ENCODE results near the gene EIPR1. TPM values are rescaled to one million over a fixed set of nuclear protein-coding genes. Genes with fewer than 3 reads are reported as not detected.

EIPR1 gene
- total RNA-seq, 2 experiments from 2014 or later: 39.1 to 42.7 TPM

DNA sequence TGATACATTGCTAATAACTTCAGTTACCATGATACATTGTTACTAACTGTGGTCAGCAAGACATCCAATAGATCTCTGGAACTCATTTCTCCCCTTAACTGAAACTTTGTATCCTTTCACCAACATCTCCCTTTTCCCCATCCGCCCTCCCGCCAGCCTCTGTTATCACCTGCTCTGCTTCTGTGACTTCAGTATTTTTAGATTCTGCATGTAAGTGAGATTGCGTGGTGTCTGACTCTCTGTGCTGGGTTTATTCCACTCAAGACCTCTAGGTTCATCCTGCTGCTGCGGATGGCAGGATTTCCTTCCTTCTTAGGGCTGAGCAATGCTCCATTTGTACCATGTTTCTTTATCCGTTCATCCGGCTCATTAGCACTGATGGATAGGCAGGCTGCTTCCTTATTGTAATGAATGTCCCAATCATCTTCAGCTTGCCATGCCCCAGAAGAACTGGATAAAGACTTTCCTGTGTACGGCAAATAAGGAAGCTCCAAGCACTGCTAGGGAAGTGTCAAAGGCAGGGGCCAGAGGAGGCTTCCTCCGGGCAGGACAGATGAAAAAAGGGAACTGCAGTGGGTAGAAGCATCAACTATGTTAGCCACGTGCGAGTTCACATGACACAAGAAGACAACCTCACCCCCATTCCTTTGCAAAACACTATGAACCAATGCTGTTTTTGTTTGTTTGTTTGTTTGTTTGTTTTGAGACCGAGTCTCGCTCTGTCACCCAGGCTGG, 113.4 kb downstream of the EIPR1 start:
- ChIA-PET POLR2A (no interaction called here), CTCF (no interaction called here)

GRCh38 chr2:3263487-3263886, 114.1 kb downstream of the EIPR1 start:
- CTCF ChIA-PET: no interaction called here

GRCh38 chr2:3262437-3263388, 114.9 kb downstream of the EIPR1 start:
- POLR2A ChIA-PET: no interaction called here
- CTCF ChIA-PET: no interaction called here

More at GRCh38 chr2:3263487-3263886, 114.1 kb downstream of the EIPR1 start:
- POLR2A ChIA-PET: no interaction called here

DNA sequence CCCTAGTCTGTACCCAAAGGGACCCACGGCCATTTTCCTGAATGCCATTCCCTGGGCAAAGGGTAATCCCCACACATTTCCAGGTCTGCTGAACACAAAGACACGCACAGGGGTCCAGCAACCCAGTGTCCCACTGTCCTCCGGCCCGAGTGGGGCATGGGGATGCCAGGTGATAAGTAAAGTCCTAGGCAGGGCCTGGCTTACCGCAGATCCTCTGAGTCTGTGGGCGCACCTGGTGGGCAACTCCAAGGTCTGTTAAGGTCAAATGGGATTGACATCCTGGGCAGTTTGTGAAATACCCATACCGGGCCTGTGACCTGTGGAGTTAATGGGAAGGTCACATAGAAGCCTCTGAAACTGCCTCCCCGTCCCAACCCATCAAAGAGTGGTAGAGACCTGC, 116.1 kb downstream of the EIPR1 start:
- ChIA-PET CTCF (no interaction called here), POLR2A (no interaction called here)

GRCh38 chr2:3260959-3261358, 116.7 kb downstream of the EIPR1 start:
- POLR2A ChIA-PET: no interaction called here

GRCh38 chr2:3257826-3258225, 119.8 kb downstream of the EIPR1 start:
- CTCF ChIA-PET: no interaction called here

More at GRCh38 chr2:3260959-3261358, 116.7 kb downstream of the EIPR1 start:
- CTCF ChIA-PET: no interaction called here

GRCh38 chr2:3257166-3257565, 120.5 kb downstream of the EIPR1 start:
- ChIA-PET CTCF (no interaction called here), POLR2A (no interaction called here)

More at GRCh38 chr2:3257826-3258225, 119.8 kb downstream of the EIPR1 start:
- POLR2A ChIA-PET: no interaction called here

DNA sequence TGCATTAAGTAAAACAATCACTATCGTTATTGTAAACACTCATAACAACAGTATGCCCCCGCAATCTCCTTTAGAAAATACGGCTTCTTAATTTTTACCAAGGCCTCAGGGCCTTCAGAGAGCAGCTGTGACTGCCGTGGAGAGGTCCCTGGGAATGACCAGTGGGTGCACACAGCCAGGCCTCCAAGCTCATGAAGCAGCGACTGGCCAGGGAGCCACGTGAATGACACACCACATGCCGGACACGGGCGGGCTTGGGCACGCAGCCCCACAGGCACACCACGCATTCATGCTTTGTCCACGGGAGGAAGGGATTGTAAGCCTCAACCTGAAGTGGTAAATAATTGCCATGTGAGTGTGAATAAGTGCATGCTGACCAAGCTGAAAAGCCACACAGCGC, 121.0 kb downstream of the EIPR1 start:
- ChIA-PET CTCF (no interaction called here), POLR2A (no interaction called here)

DNA sequence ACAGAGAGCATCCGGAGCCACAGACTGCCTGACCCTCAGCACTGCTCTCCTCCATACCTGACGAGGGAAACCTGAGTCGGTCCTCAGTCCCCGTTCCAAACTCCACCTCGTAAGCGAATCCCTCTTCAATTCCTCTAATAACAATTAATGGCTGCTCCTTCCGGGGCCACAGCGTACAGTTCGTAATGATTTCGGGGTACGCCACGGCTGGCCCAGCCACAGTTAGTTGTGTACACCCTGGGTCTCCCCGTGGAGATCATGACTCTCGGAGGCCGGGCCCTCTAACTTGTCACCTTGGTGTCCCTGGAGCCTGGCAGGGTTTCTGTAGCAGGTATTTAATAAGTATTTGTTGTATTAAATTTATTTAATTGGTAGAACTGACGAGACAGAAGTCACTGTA, 121.5 kb downstream of the EIPR1 start:
- ChIA-PET CTCF (no interaction called here), POLR2A (no interaction called here)

GRCh38 chr2:3254442-3254941, 123.1 kb downstream of the EIPR1 start:
- ChIA-PET POLR2A (no interaction called here), CTCF (no interaction called here)

DNA sequence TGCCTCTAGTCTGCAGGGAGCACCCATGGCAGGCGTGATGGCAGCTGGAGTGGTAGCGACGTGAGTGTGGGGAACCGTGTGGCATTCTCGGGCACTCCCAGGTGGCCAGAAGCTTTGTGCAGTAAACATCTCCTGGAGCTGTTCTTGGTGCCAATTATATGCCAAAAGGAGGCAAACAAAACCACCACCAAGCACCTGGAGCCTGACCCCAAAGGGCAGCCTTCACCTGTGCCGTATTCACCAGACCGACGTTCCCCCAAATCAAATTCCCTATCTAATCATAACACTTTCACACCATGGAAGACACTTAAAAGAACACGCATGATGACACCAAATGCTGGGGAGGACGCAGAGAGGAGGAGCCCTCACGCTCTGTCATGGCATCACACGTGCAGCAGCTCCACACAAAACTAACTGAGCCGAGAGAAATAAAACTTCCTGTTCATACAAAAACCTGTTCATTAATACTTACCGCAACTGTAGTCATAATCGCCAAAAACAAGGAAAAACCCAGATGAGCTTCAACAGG, 123.6 kb downstream of the EIPR1 start:
- POLR2A ChIA-PET: no interaction called here

GRCh38 chr2:3251946-3252345, 125.7 kb downstream of the EIPR1 start:
- CTCF ChIA-PET: no interaction called here

More for the DNA sequence above, 123.6 kb downstream of the EIPR1 start:
- CTCF ChIA-PET: no interaction called here

GRCh38 chr2:3249476-3249962, 128.1 kb downstream of the EIPR1 start:
- ChIA-PET CTCF (no interaction called here), POLR2A (no interaction called here)

More at GRCh38 chr2:3251946-3252345, 125.7 kb downstream of the EIPR1 start:
- POLR2A ChIA-PET: no interaction called here

GRCh38 chr2:3248754-3249475, 128.7 kb downstream of the EIPR1 start:
- ChIA-PET POLR2A (no interaction called here), CTCF (no interaction called here)

DNA sequence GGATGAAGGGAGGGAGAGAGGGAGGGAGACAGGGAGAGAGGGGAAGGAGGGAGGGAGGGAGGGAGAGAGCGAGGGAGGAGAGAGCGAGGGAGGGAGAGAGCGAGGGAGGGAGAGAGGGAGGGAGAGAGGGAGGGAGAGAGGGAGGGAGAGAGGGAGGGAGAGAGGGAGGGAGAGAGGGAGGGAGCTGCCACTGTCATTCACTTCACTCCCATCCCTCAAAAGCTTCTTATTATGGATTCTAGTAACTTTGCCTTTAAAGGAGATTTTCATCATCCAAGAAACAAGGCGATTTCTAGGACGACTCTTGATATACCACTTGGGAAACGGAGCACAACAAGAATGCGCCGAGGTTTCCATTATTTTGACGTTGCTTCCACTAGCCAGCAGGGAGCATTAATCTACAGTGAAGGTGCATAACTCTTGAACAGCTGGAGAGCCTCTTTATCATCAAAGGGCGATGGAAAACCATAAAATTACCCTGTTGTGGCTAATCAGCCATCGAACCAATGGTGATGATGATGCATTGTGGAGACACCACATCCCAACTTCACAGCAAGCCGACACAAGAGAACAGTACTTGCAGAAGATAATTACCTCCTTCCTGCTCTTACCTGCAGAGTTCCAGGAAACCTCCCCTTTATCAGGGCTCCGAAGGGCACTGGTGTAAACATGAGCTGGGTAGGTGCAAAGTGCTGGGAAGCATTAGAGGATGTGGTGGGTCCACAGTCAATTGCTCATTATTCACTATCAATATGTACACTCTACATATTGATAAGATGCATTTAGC, 130.5 kb downstream of the EIPR1 start:
- ChIA-PET POLR2A (no interaction called here), CTCF (no interaction called here)

DNA sequence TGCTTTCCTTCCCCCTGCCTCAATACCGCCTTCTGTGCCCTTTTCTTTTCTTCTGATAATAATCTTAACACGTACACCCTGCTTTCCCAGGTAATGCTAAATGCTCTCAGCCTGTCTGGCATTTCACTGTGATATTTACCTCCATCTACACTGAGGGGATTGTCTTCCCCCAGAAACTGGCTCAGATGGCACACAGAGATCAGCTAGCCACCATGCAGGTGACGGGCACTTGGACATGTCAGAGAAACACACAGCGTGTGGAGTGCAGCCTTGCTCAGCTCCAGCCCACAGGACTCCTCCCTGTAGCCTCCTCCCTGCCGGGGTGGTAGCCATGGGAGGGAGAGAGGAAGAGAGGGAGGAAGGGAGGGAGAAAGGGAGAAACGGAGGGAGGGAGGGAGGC, 131.2 kb downstream of the EIPR1 start:
- ChIA-PET CTCF (no interaction called here), POLR2A (no interaction called here)

- ChIA-PET CTCF (no interaction called here), POLR2A (no interaction called here)
Measured at GRCh38 chr2:3244486-3244885, 133.1 kb downstream of the EIPR1 start.

DNA sequence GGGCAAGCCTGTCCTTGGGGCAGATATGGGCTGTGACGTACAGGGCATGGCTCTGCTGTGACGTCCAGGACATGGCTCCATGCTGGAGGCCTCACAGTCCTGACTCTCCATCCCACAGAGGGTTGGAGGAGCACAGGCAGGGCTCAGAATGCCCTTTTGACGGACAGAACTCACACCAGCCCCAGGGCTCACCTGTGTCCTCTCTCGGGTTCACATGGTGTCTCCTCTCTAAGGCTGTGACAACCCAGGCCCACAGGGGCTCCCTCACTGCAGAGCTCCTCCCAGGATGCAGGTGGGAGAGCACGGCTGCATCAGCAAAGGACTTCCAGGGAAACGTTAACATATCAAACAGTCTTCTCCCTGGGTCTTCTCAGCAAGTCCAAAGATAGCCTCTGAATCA, 133.8 kb downstream of the EIPR1 start:
- POLR2A ChIA-PET: no interaction called here
- CTCF ChIA-PET: no interaction called here

- CTCF ChIA-PET: no interaction called here
- POLR2A ChIA-PET: interaction anchor here (1.0 kb wide), 1 partner anchor 20 kb away, joined by 3 read pairs; no protein-coding TSS in a partner anchor
Measured at GRCh38 chr2:3242747-3243369, 134.8 kb downstream of the EIPR1 start.
